Ascending aorta (tissue), 2 donors: ENCODE results near the gene POLD2. TPM values are rescaled to one million over a fixed set of nuclear protein-coding genes. Genes with fewer than 3 reads are reported as not detected.

Experiments used
- DNase-seq, 2 donors: peaks; one replicate each; pipeline ENCODE4 v3.0.0-alpha.2; 2019; ENCODE audit warnings: low spot score in 2 of 2
- H3K27ac ChIP-seq, 2 donors: fragments of 200-600 bp; sonication (generic); one replicate each; pipeline ENCODE4 v1.5.1; 2016 to 2017; ENCODE audit warnings: mild to moderate bottlenecking in 1 of 2
- H3K27me3 ChIP-seq: fragments of 200-600 bp; sonication (generic); one replicate; pipeline ENCODE4 v1.5.1; 2017
- H3K36me3 ChIP-seq, 2 donors: fragments of 200-600 bp; sonication (generic); one replicate each; pipeline ENCODE4 v1.5.1; 2016
- H3K4me1 ChIP-seq, 2 donors: fragments of 200-600 bp; sonication (generic); one replicate each; pipeline ENCODE4 v1.5.1; 2016 to 2017; ENCODE audit warnings: mild to moderate bottlenecking in 1 of 2
- H3K4me3 ChIP-seq, 2 donors: fragments of 200-600 bp; sonication (generic); one replicate each; pipeline ENCODE4 v1.5.1; 2016 to 2017; ENCODE audit warnings: mild to moderate bottlenecking in 1 of 2
- H3K9me3 ChIP-seq, 2 donors: fragments of 200-600 bp; sonication (generic); one replicate each; pipeline ENCODE4 v1.5.1; 2016
- CTCF ChIP-seq, 3 experiments: fragments of 200-600 bp in 2 of 3; fragments of 450-650 bp in 1 of 3; sonication (generic) in 2 of 3; IDR thresholded peaks; one replicate each; pipeline ENCODE4 v1.5.1; 2016 to 2019; ENCODE audit warnings: antibody characterized with exemption in 3 of 3, mild to moderate bottlenecking in 1 of 3, moderate library complexity in 1 of 3
- intact Hi-C: fragments of 100-400 bp; cut with DNase I; formaldehyde crosslinking; loops from one replicate; pipeline ENCODE4 v1.15.1; 2023
- total RNA-seq: library from RNA; depleted of rRNA; stranded (reverse); fragments of >200 nt; gene quantifications from one replicate; pipeline ENCODE4 v1.1.0, GENCODE V29; 2016

POLD2 gene
- total RNA-seq, 1 donor from 2014 or later = 97.0 TPM

GRCh38 chr7:44107116-44107960 lies 16.0 kb downstream of the POLD2 start:
- no peak for DNase-seq
- peak in 1 of 3 experiments; percentile 5 for TF ChIP-seq CTCF (IDR thresholded peaks at IDR 0.05)
- Histone ChIP-seq H3K4me1 (peaks cover 49 to 62% of the 10 kb centered on the region in 2 donors), H3K36me3 (peaks cover 56 to 64% of the 10 kb centered on the region in 2 donors), H3K9me3 (no peaks in the 10 kb centered on the region), H3K27ac (peak overlapping the region; percentile 99 to 100), H3K4me3 (peak overlapping the region; percentile 63 to 88), H3K27me3 (no peaks in the 10 kb centered on the region)
- intact Hi-C loops = no loop called here

GRCh38 chr7:44106311-44107065 lies 16.9 kb downstream of the POLD2 start:
- Histone ChIP-seq H3K4me1 (peaks cover 55 to 68% of the 10 kb centered on the region in 2 donors), H3K27ac (peak overlapping the region; percentile 99 to 100)
- intact Hi-C loops = no loop called here

GRCh38 chr7:44105832-44106231 lies 17.5 kb downstream of the POLD2 start:
- TF ChIP-seq CTCF (IDR thresholded peaks at IDR 0.05) = no peak
- Histone ChIP-seq H3K4me3 (peak overlapping the region; percentile 63 to 88), H3K27ac (peak overlapping the region; percentile 99 to 100), H3K4me1 (peaks cover 62 to 71% of the 10 kb centered on the region in 2 donors), H3K27me3 (no peaks in the 10 kb centered on the region), H3K9me3 (no peaks in the 10 kb centered on the region), H3K36me3 (peaks cover 41 to 49% of the 10 kb centered on the region in 2 donors)
- intact Hi-C loops = loop anchor here (1.0 kb wide), 1 partner anchor 17 kb away; the partner anchor contains the start of gene POLD2
- DNase-seq = no peak

More at GRCh38 chr7:44106311-44107065, 16.9 kb downstream of the POLD2 start:
- H3K27me3 ChIP-seq = no peaks in the 10 kb centered on the region
- H3K36me3 ChIP-seq = peaks cover 48 to 56% of the 10 kb centered on the region in 2 donors
- H3K9me3 ChIP-seq = no peaks in the 10 kb centered on the region
- no peak for TF ChIP-seq CTCF (IDR thresholded peaks at IDR 0.05)
- DNase-seq = no peak
- H3K4me3 ChIP-seq = peak overlapping the region; percentile 63 to 88

GRCh38 chr7:44104860-44105771 lies 18.2 kb downstream of the POLD2 start:
- peak in 1 of 2 donors; percentile 87 for DNase-seq
- TF ChIP-seq CTCF (IDR thresholded peaks at IDR 0.05) = peak in 1 of 3 experiments; percentile 23
- Histone ChIP-seq H3K4me3 (peak overlapping the region; percentile 63 to 88), H3K27me3 (no peaks in the 10 kb centered on the region), H3K9me3 (no peaks in the 10 kb centered on the region), H3K4me1 (peaks cover 58 to 78% of the 10 kb centered on the region in 2 donors), H3K36me3 (peaks cover 34 to 42% of the 10 kb centered on the region in 2 donors), H3K27ac (peak overlapping the region; percentile 99 to 100)
- intact Hi-C loops = loop anchor here (1.0 kb wide), 1 partner anchor 18 kb away; the partner anchor contains the start of gene POLD2
